ENCODE data around the gene LRRTM4.

LRRTM4 gene

GRCh38 chr2:76998152-76998551 lies 524.0 kb downstream of the LRRTM4 start:
- no peak for DNase-seq (ENCODE audit: low spot score)
- TF ChIP-seq CTCF (IDR thresholded peaks at IDR 0.05; ENCODE audit: extremely low read depth, insufficient read depth, missing control alignments) = no peak
- in situ Hi-C loops (cut with MboI; ENCODE audit: low pct_unique_long_range_greater_than_20kb, low sequenced_read_pairs, unreplicated experiment) = no loop called here

DNA sequence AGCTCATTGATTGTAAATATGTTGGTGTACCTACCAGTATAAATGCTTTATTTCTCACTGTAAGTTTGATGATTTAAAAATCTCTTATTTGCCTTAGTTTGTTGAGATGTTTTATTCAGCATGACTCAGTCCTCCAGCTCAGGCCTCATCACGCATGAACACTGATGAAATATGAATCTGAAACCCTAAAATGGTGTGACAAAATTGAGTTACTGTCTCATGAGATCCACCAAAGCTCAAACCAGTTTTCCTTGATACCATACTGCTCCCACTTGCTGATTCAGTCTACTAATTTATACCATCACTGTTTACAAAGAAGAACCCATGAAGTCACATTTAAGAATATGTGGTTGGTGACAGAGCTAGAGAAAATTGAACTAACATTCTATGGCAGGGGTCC lies 524.9 kb downstream of the LRRTM4 start:
- no peak for DNase-seq (ENCODE audit: low spot score)
- no peak for TF ChIP-seq CTCF (IDR thresholded peaks at IDR 0.05; ENCODE audit: extremely low read depth, insufficient read depth, missing control alignments)
- in situ Hi-C loops (cut with MboI; ENCODE audit: low pct_unique_long_range_greater_than_20kb, low sequenced_read_pairs, unreplicated experiment) = no loop called here

DNA sequence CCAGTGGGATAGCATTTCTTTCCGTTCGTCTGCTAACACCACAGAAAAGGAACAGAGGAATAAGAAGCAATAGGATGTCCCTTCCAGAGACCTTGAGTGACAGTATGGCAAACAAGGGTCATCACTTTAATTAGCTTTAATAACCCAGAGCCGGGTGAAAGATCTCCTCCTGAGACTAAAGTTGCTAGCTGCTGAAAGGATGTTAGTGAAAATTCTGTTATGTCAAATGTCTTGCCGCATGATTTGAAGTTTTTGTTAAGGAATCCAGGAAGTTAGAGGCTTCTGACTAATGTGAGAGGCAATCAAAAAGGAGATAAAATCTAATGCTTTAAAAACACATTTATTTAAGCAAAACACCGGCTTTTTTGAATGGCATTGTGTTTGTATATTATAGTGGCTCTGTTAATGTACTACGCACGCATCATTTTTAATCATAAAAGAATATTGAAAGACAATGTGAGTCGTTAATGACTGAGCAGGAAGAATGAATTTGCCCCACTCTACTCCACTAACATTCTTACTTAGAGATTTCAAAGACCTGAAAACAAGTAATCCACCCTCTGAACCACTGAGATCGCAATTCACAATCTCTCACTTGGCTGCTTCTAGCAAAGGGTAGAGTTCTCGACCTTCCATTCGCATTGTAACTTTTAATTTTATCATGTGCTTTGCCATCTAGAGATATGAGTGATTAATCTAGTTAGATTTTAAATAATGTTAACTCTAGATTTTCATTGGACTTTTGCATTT lies 536.6 kb downstream of the LRRTM4 start:
- TF ChIP-seq CTCF (IDR thresholded peaks at IDR 0.05; ENCODE audit: extremely low read depth, insufficient read depth, missing control alignments) = no peak
- DNase-seq (ENCODE audit: low spot score) = no peak
- in situ Hi-C loops (cut with MboI; ENCODE audit: low pct_unique_long_range_greater_than_20kb, low sequenced_read_pairs, unreplicated experiment) = no loop called here

DNA sequence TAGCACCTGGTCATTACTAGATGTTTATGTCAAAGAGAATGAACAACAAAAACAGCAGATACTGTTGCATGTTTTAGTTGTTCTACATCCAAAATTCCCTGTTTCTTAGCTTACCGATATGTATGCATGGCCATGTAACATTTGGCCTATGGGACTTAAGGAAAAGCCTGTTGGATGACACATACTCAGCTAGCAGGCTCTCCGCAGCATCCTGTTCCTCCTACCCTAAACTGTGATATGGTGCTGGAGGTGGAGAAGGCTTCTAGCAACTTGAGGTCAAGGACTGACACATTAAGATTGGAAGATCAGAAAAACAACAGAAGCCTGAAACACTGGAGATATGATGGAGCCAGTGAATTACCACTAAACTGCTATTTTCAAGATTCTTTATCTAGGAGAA lies 537.8 kb downstream of the LRRTM4 start:
- TF ChIP-seq CTCF (IDR thresholded peaks at IDR 0.05; ENCODE audit: extremely low read depth, insufficient read depth, missing control alignments) = no peak
- no peak for DNase-seq (ENCODE audit: low spot score)
- in situ Hi-C loops (cut with MboI; ENCODE audit: low pct_unique_long_range_greater_than_20kb, low sequenced_read_pairs, unreplicated experiment) = no loop called here

GRCh38 chr2:76980067-76980787 lies 541.9 kb downstream of the LRRTM4 start:
- DNase-seq (ENCODE audit: low spot score) = no peak
- in situ Hi-C loops (cut with MboI; ENCODE audit: low pct_unique_long_range_greater_than_20kb, low sequenced_read_pairs, unreplicated experiment) = no loop called here
- no peak for TF ChIP-seq CTCF (IDR thresholded peaks at IDR 0.05; ENCODE audit: extremely low read depth, insufficient read depth, missing control alignments)

DNA sequence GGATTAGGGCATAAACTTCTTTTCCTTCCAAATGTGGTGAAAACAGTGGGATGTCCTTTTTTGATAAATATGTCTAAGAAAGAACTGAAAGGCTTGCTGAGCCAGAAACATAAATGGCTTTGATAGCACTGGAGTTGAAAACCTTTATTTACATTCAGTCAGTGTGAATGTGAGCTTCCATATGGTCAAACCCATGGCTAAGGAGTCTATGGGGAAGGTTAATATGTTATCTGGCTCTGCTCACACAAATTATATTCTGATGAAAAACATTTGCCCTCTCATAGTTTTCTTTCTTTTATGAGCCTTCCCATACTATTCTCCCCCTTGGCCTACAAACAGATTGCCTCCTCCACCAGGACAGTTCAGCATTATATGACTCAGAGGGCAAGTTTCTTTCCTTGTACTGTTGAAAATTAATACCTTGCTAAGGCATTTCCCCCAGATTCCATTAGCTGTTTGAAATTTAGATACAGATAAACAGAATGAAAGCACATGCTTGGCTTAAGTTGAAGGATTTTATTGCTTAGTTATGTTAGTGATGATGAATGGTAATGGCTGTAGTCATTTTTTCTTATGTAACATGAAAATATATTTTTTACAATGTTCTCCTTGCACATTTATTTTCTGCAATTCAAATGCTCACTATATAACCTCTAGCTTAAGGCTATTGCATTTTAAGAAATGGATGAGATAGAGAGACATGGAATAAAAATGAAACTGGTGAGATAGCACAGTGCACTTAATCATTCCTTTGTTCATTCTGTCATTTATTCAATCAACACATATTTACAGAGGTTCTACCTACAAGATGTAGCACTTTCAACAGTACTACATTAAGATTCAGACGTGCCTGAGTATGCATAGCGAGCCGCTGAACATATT lies 544.1 kb downstream of the LRRTM4 start:
- no peak for TF ChIP-seq CTCF (IDR thresholded peaks at IDR 0.05; ENCODE audit: extremely low read depth, insufficient read depth, missing control alignments)
- no peak for DNase-seq (ENCODE audit: low spot score)
- in situ Hi-C loops (cut with MboI; ENCODE audit: low pct_unique_long_range_greater_than_20kb, low sequenced_read_pairs, unreplicated experiment) = no loop called here
